Glomerular visceral epithelial cell (primary cell): ENCODE measurements around the gene CELA2A.

ENCODE experiments used
- DNase-seq: peaks from one replicate; pipeline ENCODE4 v3.0.0-alpha.2; 2016; ENCODE audit errors: extremely low spot score

Gene CELA2A

GRCh38 chr1:15456313-15456954, at the start of gene CELA2A:
TSS of gene CELA2A (plus strand) at chr1:15456732. CDS start at chr1:15456754, 22 bp downstream.
- DNase-seq, result no peak

- no peak for DNase-seq
Measured at GRCh38 chr1:15407580-15407979, 49.0 kb upstream of the CELA2A start.

- DNase-seq, result no peak
Measured at GRCh38 chr1:15408890-15409387, 47.6 kb upstream of the CELA2A start.

- peak; percentile 75 for DNase-seq
Measured at GRCh38 chr1:15409388-15410222, 46.9 kb upstream of the CELA2A start, which contains the start of gene EFHD2. TSS of gene EFHD2 (plus strand) at chr1:15409888. CDS start at chr1:15409972, 84 bp downstream.

- DNase-seq, result no peak
Measured at GRCh38 chr1:15410223-15410883, 46.2 kb upstream of the CELA2A start.

- no peak for DNase-seq
Measured at GRCh38 chr1:15410884-15411245, 45.7 kb upstream of the CELA2A start.

GRCh38 chr1:15411593-15412137, 44.9 kb upstream of the CELA2A start:
- DNase-seq, result peak; percentile 69

- no peak for DNase-seq
Measured at GRCh38 chr1:15412175-15412800, 44.2 kb upstream of the CELA2A start.

GRCh38 chr1:15412843-15413242, 43.7 kb upstream of the CELA2A start:
- no peak for DNase-seq

- no peak for DNase-seq
Measured at GRCh38 chr1:15413563-15414444, 42.7 kb upstream of the CELA2A start.

GRCh38 chr1:15414445-15414983, 42.0 kb upstream of the CELA2A start:
- DNase-seq, result no peak

GRCh38 chr1:15417059-15417934, 39.2 kb upstream of the CELA2A start:
- DNase-seq, result peak; percentile 89

GRCh38 chr1:15418806-15419515, 37.6 kb upstream of the CELA2A start:
- peak; percentile 73 for DNase-seq

- no peak for DNase-seq
Measured at GRCh38 chr1:15420853-15421465, 35.6 kb upstream of the CELA2A start.

GRCh38 chr1:15422871-15423270, 33.7 kb upstream of the CELA2A start:
- no peak for DNase-seq

GRCh38 chr1:15423355-15424077, 33.0 kb upstream of the CELA2A start:
- DNase-seq, result no peak

- DNase-seq, result no peak
Measured at GRCh38 chr1:15424146-15424667, 32.3 kb upstream of the CELA2A start.
